Kidney capillary endothelial cell (primary cell): Measurements from ENCODE around the gene MAD2L2.

ENCODE experiments used
- DNase-seq: peaks from one replicate; pipeline ENCODE4 v3.0.0-alpha.2; 2018; ENCODE audit warnings: low spot score

MAD2L2 gene

GRCh38 chr1:11682287-11682771 lies 1.4 kb upstream of the MAD2L2 start:
- DNase-seq, result no peak

GRCh38 chr1:11680270-11681070 lies 478 bp downstream of the MAD2L2 start:
- no peak for DNase-seq

- DNase-seq, result no peak
Observed at GRCh38 chr1:11678442-11678841, 2.5 kb downstream of the MAD2L2 start.

- DNase-seq, result no peak
Observed at GRCh38 chr1:11676386-11677103, 4.4 kb downstream of the MAD2L2 start.

GRCh38 chr1:11675325-11675724 lies 5.6 kb downstream of the MAD2L2 start:
- DNase-seq, result no peak

- no peak for DNase-seq
Observed at GRCh38 chr1:11674488-11674887, 6.5 kb downstream of the MAD2L2 start.

GRCh38 chr1:11673089-11673769 lies 7.7 kb downstream of the MAD2L2 start:
- no peak for DNase-seq

GRCh38 chr1:11671544-11672286 lies 9.2 kb downstream of the MAD2L2 start:
- DNase-seq, result no peak

GRCh38 chr1:11671205-11671543 lies 9.8 kb downstream of the MAD2L2 start:
- no peak for DNase-seq

GRCh38 chr1:11670747-11671146 lies 10.2 kb downstream of the MAD2L2 start:
- DNase-seq, result no peak

- DNase-seq, result no peak
Observed at GRCh38 chr1:11668516-11668915, 12.4 kb downstream of the MAD2L2 start.

GRCh38 chr1:11664336-11665065 lies 16.4 kb downstream of the MAD2L2 start:
- no peak for DNase-seq

GRCh38 chr1:11661103-11661502 lies 19.8 kb downstream of the MAD2L2 start:
- DNase-seq, result no peak

- DNase-seq, result no peak
Observed at GRCh38 chr1:11659748-11660147, 21.2 kb downstream of the MAD2L2 start.

- DNase-seq, result no peak
Observed at GRCh38 chr1:11658542-11658941, 22.4 kb downstream of the MAD2L2 start.

- DNase-seq, result no peak
Observed at GRCh38 chr1:11657654-11658053, 23.3 kb downstream of the MAD2L2 start.

GRCh38 chr1:11654939-11655808 lies 25.8 kb downstream of the MAD2L2 start:
- no peak for DNase-seq

- DNase-seq, result no peak
Observed at GRCh38 chr1:11654137-11654938, 26.6 kb downstream of the MAD2L2 start, which contains the start of the genes FBXO2 and FBXO44. TSS of gene FBXO2 (minus strand) at chr1:11654429. CDS start at chr1:11654340, 89 bp downstream. TSS of gene FBXO44 (plus strand) at chr1:11654877. CDS start at chr1:11655836, 959 bp downstream.

- no peak for DNase-seq
Observed at GRCh38 chr1:11653861-11654136, 27.1 kb downstream of the MAD2L2 start.
